Ishikawa (cell line): ENCODE measurements around the gene TRAF3IP1.

Experiments used
- CEBPB ChIP-seq: IDR thresholded peaks from 2 replicates; pipeline ENCODE4 v1.6.1; 2012
- EGR1 ChIP-seq: IDR thresholded peaks from 2 replicates; pipeline ENCODE4 v1.6.1; 2012
- RAD21 ChIP-seq: IDR thresholded peaks from 2 replicates; pipeline ENCODE4 v1.6.1; 2012; ENCODE audit warnings: low read depth
- TAF1 ChIP-seq: IDR thresholded peaks from 2 replicates; pipeline ENCODE4 v1.6.1; 2012; ENCODE audit warnings: low read depth, mild to moderate bottlenecking
- TEAD4 ChIP-seq: IDR thresholded peaks from 2 replicates; pipeline ENCODE4 v1.6.1; 2012
- YY1 ChIP-seq: IDR thresholded peaks from 2 replicates; pipeline ENCODE4 v1.6.1; 2012; ENCODE audit warnings: low read depth
- TF ChIP-seq, protein P1 (sequence below): IDR thresholded peaks from 2 replicates; pipeline ENCODE4 v1.6.1; 2012; ENCODE audit warnings: low read depth, mild to moderate bottlenecking
- TF ChIP-seq, protein P2 (sequence below): IDR thresholded peaks from 2 replicates; pipeline ENCODE4 v1.6.1; 2012

DNA sequence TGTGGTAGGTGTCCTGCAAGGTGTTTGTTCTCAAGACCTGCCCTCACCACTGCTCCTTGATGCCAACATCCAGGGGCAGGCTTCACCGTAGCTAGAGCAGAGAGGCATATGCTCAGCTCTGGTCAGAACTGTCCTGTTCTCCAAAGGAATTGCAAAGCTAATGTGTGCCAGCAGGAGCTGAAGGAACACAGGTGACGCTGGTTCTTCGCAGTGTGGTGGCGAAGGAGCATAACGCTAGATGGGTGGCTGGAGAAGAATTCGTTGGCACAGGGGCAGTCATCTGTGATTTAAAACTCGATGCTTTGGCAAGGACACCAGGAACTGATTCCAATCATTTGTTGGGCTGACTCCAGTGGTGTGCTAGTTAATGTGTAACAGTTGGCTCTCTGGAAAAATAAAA lies 20.5 kb upstream of the TRAF3IP1 start:
- TF ChIP-seq YY1, result no peak
- TF ChIP-seq, protein P1, sequence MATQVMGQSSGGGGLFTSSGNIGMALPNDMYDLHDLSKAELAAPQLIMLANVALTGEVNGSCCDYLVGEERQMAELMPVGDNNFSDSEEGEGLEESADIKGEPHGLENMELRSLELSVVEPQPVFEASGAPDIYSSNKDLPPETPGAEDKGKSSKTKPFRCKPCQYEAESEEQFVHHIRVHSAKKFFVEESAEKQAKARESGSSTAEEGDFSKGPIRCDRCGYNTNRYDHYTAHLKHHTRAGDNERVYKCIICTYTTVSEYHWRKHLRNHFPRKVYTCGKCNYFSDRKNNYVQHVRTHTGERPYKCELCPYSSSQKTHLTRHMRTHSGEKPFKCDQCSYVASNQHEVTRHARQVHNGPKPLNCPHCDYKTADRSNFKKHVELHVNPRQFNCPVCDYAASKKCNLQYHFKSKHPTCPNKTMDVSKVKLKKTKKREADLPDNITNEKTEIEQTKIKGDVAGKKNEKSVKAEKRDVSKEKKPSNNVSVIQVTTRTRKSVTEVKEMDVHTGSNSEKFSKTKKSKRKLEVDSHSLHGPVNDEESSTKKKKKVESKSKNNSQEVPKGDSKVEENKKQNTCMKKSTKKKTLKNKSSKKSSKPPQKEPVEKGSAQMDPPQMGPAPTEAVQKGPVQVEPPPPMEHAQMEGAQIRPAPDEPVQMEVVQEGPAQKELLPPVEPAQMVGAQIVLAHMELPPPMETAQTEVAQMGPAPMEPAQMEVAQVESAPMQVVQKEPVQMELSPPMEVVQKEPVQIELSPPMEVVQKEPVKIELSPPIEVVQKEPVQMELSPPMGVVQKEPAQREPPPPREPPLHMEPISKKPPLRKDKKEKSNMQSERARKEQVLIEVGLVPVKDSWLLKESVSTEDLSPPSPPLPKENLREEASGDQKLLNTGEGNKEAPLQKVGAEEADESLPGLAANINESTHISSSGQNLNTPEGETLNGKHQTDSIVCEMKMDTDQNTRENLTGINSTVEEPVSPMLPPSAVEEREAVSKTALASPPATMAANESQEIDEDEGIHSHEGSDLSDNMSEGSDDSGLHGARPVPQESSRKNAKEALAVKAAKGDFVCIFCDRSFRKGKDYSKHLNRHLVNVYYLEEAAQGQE, result no peak
- no peak for TF ChIP-seq TAF1
- no peak for TF ChIP-seq EGR1
- no peak for TF ChIP-seq RAD21
- TF ChIP-seq CEBPB, result no peak
- TF ChIP-seq, protein P2, sequence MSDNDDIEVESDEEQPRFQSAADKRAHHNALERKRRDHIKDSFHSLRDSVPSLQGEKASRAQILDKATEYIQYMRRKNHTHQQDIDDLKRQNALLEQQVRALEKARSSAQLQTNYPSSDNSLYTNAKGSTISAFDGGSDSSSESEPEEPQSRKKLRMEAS, result no peak
- TF ChIP-seq TEAD4, result no peak
